ENCODE results near the gene GLTPD2. TPM values are rescaled to one million over a fixed set of nuclear protein-coding genes. Genes with fewer than 3 reads are reported as not detected.

The GLTPD2 gene
- total RNA-seq, 2 experiments from 2014 or later, result not detected

GRCh38 chr17:4772235-4772613 lies 16.5 kb upstream of the GLTPD2 start:
- DNase-seq (ENCODE audit: low spot score), result no peak
- Histone ChIP-seq H3K27ac (ENCODE audit: low read depth, low read length, poor library complexity, severe bottlenecking) (no peak overlapping the region), H3K4me3 (ENCODE audit: low read depth, low read length, poor library complexity, severe bottlenecking) (no peak overlapping the region), H3K79me2 (ENCODE audit: insufficient read depth, low read depth, low read length) (no peaks in the 10 kb centered on the region), H3K4me2 (ENCODE audit: low read length) (no peak overlapping the region), H4K20me1 (ENCODE audit: insufficient read depth, low read length) (no peaks in the 10 kb centered on the region), H3K36me3 (ENCODE audit: insufficient read depth, low read length) (no peaks in the 10 kb centered on the region), H3K9me2 (ENCODE audit: insufficient read depth, low read length) (no peaks in the 10 kb centered on the region), H3K4me1 (ENCODE audit: insufficient read depth, low read length, poor library complexity, severe bottlenecking) (peaks cover 14% of the 10 kb centered on the region), H2AFZ (ENCODE audit: low read length) (no peak overlapping the region), H3K9me3 (ENCODE audit: low read length) (no peaks in the 10 kb centered on the region)
- intact Hi-C loops (cut with micrococcal nuclease; ENCODE audit: unreplicated experiment), result loop anchor here (5.0 kb wide), 1 partner anchor 40 kb away; the partner anchor contains the start of gene MED11
- POLR2A ChIA-PET, result interaction anchor here (0.6 kb wide), 1 partner anchor 110 kb away, joined by 7 read pairs; no protein-coding TSS in a partner anchor
- BruUV-seq (replicated peaks), result no TSS peak
- TF ChIP-seq EZH2phosphoT487 (IDR thresholded peaks at IDR 0.05; ENCODE audit: borderline replicate concordance, low read depth, low read length), result no peak
- CTCF ChIA-PET (ENCODE audit: unreplicated experiment), result no interaction called here

- H3K4me1 ChIP-seq (ENCODE audit: insufficient read depth, low read length, poor library complexity, severe bottlenecking), result peaks cover 14% of the 10 kb centered on the region
- no peak overlapping the region for H3K4me3 ChIP-seq (ENCODE audit: low read depth, low read length, poor library complexity, severe bottlenecking)
- no TSS peak for BruUV-seq (replicated peaks)
These were observed 10.6 kb upstream of the GLTPD2 start for GRCh38 chr17:4777969-4778760.

GRCh38 chr17:4780325-4780955 lies 8.3 kb upstream of the GLTPD2 start:
- ChIA-PET POLR2A (interaction anchor here (0.7 kb wide), 1 partner anchor 53 kb away, joined by 4 read pairs; no protein-coding TSS in a partner anchor), CTCF (ENCODE audit: unreplicated experiment) (no interaction called here)
- intact Hi-C loops (cut with micrococcal nuclease; ENCODE audit: unreplicated experiment), result no loop called here
- H3K27ac ChIP-seq (ENCODE audit: low read depth, low read length, poor library complexity, severe bottlenecking), result no peak overlapping the region
- no peaks in the 10 kb centered on the region for H3K36me3 ChIP-seq (ENCODE audit: insufficient read depth, low read length)
- no peak overlapping the region for H3K4me3 ChIP-seq (ENCODE audit: low read depth, low read length, poor library complexity, severe bottlenecking)
- TF ChIP-seq EZH2phosphoT487 (IDR thresholded peaks at IDR 0.05; ENCODE audit: borderline replicate concordance, low read depth, low read length), result no peak
- no peak for TF ChIP-seq CTCF (conservative IDR thresholded peaks at IDR 0.05; ENCODE audit: low read length)
- no peak overlapping the region for H3K4me2 ChIP-seq (ENCODE audit: low read length)
- no peak for DNase-seq (ENCODE audit: low spot score)
- no peaks in the 10 kb centered on the region for H3K79me2 ChIP-seq (ENCODE audit: insufficient read depth, low read depth, low read length)
- H3K9me3 ChIP-seq (ENCODE audit: low read length), result no peaks in the 10 kb centered on the region
- no peaks in the 10 kb centered on the region for H3K9me2 ChIP-seq (ENCODE audit: insufficient read depth, low read length)
- BruUV-seq (replicated peaks), result no TSS peak
- no peak overlapping the region for H2AFZ ChIP-seq (ENCODE audit: low read length)
- no peaks in the 10 kb centered on the region for H3K4me1 ChIP-seq (ENCODE audit: insufficient read depth, low read length, poor library complexity, severe bottlenecking)
- H4K20me1 ChIP-seq (ENCODE audit: insufficient read depth, low read length), result no peaks in the 10 kb centered on the region

More at GRCh38 chr17:4777969-4778760, 10.6 kb upstream of the GLTPD2 start:
- no peaks in the 10 kb centered on the region for H3K9me3 ChIP-seq (ENCODE audit: low read length)
- H4K20me1 ChIP-seq (ENCODE audit: insufficient read depth, low read length), result no peaks in the 10 kb centered on the region
- no peaks in the 10 kb centered on the region for H3K36me3 ChIP-seq (ENCODE audit: insufficient read depth, low read length)
- TF ChIP-seq CTCF (conservative IDR thresholded peaks at IDR 0.05; ENCODE audit: low read length) (no peak), EZH2phosphoT487 (IDR thresholded peaks at IDR 0.05; ENCODE audit: borderline replicate concordance, low read depth, low read length) (no peak)
- no peak overlapping the region for H3K27ac ChIP-seq (ENCODE audit: low read depth, low read length, poor library complexity, severe bottlenecking)
- POLR2A ChIA-PET, result interaction anchor here (0.9 kb wide), 1 partner anchor 43 kb away, joined by 3 read pairs; no protein-coding TSS in a partner anchor
- H2AFZ ChIP-seq (ENCODE audit: low read length), result no peak overlapping the region
- peak; percentile 22 for DNase-seq (ENCODE audit: low spot score)
- H3K9me2 ChIP-seq (ENCODE audit: insufficient read depth, low read length), result no peaks in the 10 kb centered on the region
- no peak overlapping the region for H3K4me2 ChIP-seq (ENCODE audit: low read length)
- intact Hi-C loops (cut with micrococcal nuclease; ENCODE audit: unreplicated experiment), result no loop called here
- H3K79me2 ChIP-seq (ENCODE audit: insufficient read depth, low read depth, low read length), result no peaks in the 10 kb centered on the region
- CTCF ChIA-PET (ENCODE audit: unreplicated experiment), result no interaction called here

Measured in OCI-LY7 (cell line).